Esophagus squamous epithelium (tissue), 4 donors: ENCODE data around the gene ADD1.

Experiments
- CTCF ChIP-seq, 6 experiments: fragments of 450-650 bp in 4 of 6; fragments of 200-600 bp in 2 of 6; sonication (generic) in 2 of 6; IDR thresholded peaks; one replicate each; pipeline ENCODE4 v1.5.1; 2016 to 2019; ENCODE audit warnings: antibody characterized with exemption in 6 of 6, mild to moderate bottlenecking in 4 of 6, moderate library complexity in 4 of 6
- POLR2A ChIP-seq, 4 donors: fragments of 450-650 bp; IDR thresholded peaks; one replicate each; pipeline ENCODE4 v1.6.1; 2017; ENCODE audit warnings: antibody characterized with exemption in 4 of 4, mild to moderate bottlenecking in 4 of 4, moderate library complexity in 3 of 4

- TF ChIP-seq CTCF (IDR thresholded peaks at IDR 0.05) (no peak), POLR2A (IDR thresholded peaks at IDR 0.05) (no peak)
Observed at GRCh38 chr4:2827874-2828751, 15.5 kb upstream of the ADD1 start.
